Measurements from ENCODE around the gene XK.

GRCh38 chrX:37677765-37678164, 7.8 kb upstream of the XK start:
- no peak for TF ChIP-seq CTCF (IDR thresholded peaks at IDR 0.05; ENCODE audit: poor library complexity)
- no peak for TF ChIP-seq EZH2phosphoT487 (IDR thresholded peaks at IDR 0.05; ENCODE audit: low read depth, severe bottlenecking, unreplicated experiment)
- no peak for TF ChIP-seq EZH2 (IDR thresholded peaks at IDR 0.05; ENCODE audit: borderline replicate concordance)

All from hepatocyte (in vitro differentiated cells).